H1 (cell line): ENCODE results near the gene CRB2.

Experiments used
- BRCA1 ChIP-seq: IDR thresholded peaks from 2 replicates; pipeline ENCODE4 v1.6.1; 2012; ENCODE audit warnings: low read depth, low read length, improper control_type of control experiment
- CEBPB ChIP-seq: IDR thresholded peaks from 2 replicates; pipeline ENCODE4 v1.6.1; 2012; ENCODE audit warnings: low read depth, low read length
- CTCF ChIP-seq, 3 experiments: IDR thresholded peaks; 1 replicate in 2 of 3; 2 replicates in 1 of 3; pipeline versions ENCODE4 v1.5.1 to v1.6.1; 2011; ENCODE audit warnings: low read length in 3 of 3, mild to moderate bottlenecking in 3 of 3, inconsistent platforms in 2 of 3, low read depth in 1 of 3, moderate library complexity in 1 of 3; ENCODE audit not compliant: insufficient read depth in 1 of 3; ENCODE audit errors: control extremely low read depth in 1 of 3
- MAFK ChIP-seq: IDR thresholded peaks from 2 replicates; pipeline ENCODE4 v1.6.1; 2012; ENCODE audit warnings: low read depth, mild to moderate bottlenecking, improper control_type of control experiment, low read length
- MAX ChIP-seq: IDR thresholded peaks from 2 replicates; pipeline ENCODE4 v1.6.1; 2012; ENCODE audit warnings: inconsistent platforms
- SIN3A ChIP-seq, 2 experiments: IDR thresholded peaks in 1 of 2; conservative IDR thresholded peaks in 1 of 2; 2 replicates each; pipeline ENCODE4 v1.6.1; 2011 to 2012; ENCODE audit warnings: low read length in 2 of 2, improper control_type of control experiment in 1 of 2, low read depth in 1 of 2, mild to moderate bottlenecking in 1 of 2
- SP1 ChIP-seq: IDR thresholded peaks from 2 replicates; pipeline ENCODE4 v1.6.1; 2011; ENCODE audit warnings: low read depth, low read length
- YY1 ChIP-seq: IDR thresholded peaks from 2 replicates; pipeline ENCODE4 v1.6.1; 2011; ENCODE audit warnings: low read depth, mild to moderate bottlenecking, low read length

GRCh38 chr9:123372766-123373446, 16.9 kb downstream of the CRB2 start:
- TF ChIP-seq MAX = no peak
- TF ChIP-seq YY1 = no peak
- no peak for TF ChIP-seq CEBPB
- no peak for TF ChIP-seq SIN3A (conservative IDR thresholded peaks at IDR 0.05 in 1 of 2, IDR thresholded peaks at IDR 0.05 in 1 of 2; ENCODE audit: low read depth in 1 of 2, low read length in 2 of 2)
- TF ChIP-seq CTCF (IDR thresholded peaks at IDR 0.05; ENCODE audit: control extremely low read depth in 1 of 3, insufficient read depth in 1 of 3, low read depth in 1 of 3, low read length in 3 of 3) = no peak
- no peak for TF ChIP-seq SP1
- TF ChIP-seq BRCA1 = no peak
- TF ChIP-seq MAFK = no peak
